HG03342 (cell line): Measurements from ENCODE around the gene GFOD1.

Source experiments
- ATAC-seq: cut with Tn5 transposase; IDR thresholded peaks from one replicate; pipeline ENCODE4 v1.9.1; 2021; ENCODE audit warnings: mild to moderate bottlenecking, moderate library complexity; ENCODE audit not compliant: unreplicated experiment

Gene GFOD1

GRCh38 chr6:13384506-13384905 lies 102.9 kb downstream of the GFOD1 start:
- no peak for ATAC-seq

DNA sequence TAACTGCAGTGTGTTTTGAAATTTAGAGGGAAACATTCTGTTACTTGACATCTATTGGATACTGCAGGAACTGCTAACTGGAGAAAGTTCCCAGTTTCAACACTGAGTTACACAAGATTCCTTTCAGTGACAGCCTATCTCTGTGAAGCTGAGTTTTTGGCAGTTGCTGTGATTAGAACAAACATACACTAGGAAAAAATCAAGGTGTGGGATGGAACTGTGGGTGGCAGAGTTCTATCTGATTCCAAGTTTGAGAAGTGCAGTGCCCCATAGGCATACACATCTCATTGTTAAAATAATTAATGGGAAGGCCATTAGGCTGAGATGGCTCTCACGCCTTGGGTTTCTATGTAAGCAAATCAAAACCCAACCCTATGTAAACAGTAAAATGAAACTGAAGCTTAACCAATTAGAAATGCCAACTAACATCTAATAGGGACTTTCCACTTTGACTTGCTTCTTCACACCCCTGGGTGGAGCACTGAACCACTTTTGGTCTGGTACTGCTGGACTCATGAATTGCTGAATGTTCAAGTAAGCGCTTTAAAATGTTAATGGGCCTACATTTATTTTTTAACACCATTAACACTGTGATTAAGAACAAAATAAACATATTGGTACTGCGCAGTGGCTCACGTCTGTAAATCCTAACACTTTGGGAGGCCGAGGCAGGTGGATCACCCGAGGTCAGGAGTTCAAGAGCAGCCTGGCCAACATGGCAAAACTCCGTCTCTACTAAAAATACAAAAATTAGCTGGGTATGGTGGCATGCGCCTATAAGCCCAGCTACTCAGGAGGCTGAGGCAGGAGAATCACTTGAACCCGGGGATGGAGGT lies 103.9 kb downstream of the GFOD1 start:
- ATAC-seq, result peak; percentile 92

DNA sequence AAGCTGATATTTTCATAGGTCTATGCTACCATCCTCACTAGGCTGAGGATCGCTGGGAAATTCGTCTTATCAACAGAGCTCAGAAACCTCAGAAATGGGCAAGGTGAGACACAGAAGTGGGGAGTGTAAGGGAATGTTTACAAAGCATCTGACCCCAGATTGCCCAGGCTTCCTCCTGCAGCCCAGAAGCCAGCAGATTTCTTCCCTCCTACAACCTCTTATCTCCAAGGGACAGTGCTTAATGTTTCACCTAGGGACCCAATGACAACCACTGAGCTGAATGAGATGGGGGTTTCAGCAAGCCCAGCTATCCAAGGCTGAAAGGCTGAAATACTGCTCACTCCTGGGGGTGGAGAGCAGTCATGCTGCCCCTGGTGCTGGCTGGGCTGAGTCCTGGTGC lies 106.6 kb downstream of the GFOD1 start:
- no peak for ATAC-seq

DNA sequence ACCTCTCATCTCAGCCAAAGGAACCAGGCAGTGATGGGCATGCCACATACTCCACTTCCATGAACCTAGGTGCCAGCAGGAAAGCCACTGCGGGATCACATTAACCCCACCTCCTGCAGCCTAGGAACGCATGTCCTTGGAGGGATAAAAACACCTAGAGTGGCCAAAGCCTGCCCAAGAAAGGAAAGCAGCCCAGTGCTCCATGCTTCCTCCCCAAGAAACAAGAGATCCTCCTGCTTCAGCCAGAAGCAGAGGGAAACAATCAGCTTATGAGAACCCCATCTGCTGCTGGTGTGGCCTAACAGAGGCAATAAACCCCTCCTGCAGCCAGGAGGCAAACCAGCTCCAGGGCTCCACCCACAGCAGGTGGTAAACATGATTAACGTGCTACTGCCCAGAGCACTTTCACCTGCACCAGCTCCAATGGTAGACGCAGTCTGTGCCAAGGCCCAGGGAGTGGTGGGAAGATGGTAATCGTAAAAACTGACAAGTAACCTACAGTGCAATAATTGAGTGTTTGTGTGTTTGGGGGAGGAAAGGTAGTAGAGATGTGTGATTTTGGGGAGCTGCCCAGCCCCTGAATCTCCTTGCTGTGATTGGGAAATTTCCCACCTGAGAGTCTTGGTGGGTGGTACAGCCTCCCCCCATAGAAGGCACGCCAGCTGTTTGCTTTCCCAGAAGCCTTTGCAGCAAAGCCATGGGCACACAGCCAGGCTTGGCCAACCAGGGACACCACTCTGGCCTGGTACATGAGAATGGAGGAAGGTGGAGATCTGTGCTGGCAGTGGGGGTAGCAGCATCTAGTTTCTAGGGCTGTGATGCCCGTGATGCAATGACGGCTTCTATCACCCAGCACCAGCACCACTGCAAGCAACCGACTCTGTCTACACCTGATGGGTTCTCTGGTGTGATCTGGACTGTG lies 108.5 kb downstream of the GFOD1 start:
- no peak for ATAC-seq

GRCh38 chr6:13377054-13377758 lies 110.2 kb downstream of the GFOD1 start:
- no peak for ATAC-seq

DNA sequence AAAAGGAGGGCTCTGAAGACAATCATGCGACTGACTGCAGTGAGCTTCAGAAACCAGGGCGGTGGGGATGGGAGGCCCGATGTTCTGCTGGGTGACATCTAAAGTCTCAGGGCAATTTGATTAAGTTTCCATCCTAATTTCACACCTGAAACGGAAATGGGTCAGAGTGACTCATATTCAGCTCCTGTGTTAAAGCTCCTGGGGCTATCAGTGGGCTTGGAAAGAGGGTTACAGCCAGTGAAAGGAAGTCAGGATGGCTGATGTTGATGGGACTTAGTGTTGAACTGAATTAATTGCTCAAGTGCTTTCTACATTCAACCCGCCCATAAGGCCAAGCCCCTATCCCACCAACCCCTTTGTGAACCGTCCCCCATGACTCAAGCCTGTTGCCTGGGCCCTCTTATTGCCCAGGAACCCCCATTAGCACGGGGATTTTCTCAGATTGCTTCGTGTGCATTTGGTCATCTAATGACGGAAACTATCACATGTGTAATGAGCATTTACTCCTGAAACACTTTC lies 112.0 kb downstream of the GFOD1 start:
- peak; percentile 56 for ATAC-seq

DNA sequence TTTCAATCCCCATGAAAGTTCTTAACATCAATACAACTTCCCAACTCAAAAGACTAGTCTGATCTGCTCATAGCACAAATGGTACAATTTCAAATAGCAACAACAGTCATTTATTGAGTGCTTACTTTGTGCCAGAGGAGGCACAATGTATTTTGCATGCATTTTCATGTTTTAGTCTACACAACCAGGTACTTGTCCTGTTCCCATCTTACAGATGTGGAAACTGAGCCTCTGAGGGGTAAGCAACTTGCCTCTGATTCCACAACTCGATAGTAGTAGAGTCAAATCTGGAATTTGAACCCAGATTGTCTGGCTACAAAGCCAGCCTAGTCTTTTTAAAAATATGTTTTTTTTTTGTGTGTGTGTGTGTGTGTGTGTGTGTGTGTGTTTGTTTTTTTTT lies 113.5 kb downstream of the GFOD1 start:
- ATAC-seq, result no peak

DNA sequence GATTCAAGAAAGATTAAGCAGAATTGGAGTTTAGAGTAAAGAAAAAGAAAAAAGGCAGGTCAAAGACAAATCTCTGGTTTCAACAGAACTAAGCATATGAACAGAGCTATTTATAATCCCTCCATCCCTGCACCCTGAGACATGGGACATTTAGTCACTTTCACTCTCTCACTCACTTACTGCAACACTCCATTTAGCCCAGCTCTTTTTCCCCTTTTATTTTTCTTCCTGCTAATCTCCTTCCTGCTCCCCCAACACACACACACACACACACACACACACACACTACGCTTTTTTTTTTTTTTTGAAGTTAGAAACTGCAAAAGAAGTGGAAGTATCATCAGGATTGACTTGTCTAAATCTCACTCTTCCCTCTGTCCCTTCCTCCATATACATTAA lies 113.9 kb downstream of the GFOD1 start:
- no peak for ATAC-seq

DNA sequence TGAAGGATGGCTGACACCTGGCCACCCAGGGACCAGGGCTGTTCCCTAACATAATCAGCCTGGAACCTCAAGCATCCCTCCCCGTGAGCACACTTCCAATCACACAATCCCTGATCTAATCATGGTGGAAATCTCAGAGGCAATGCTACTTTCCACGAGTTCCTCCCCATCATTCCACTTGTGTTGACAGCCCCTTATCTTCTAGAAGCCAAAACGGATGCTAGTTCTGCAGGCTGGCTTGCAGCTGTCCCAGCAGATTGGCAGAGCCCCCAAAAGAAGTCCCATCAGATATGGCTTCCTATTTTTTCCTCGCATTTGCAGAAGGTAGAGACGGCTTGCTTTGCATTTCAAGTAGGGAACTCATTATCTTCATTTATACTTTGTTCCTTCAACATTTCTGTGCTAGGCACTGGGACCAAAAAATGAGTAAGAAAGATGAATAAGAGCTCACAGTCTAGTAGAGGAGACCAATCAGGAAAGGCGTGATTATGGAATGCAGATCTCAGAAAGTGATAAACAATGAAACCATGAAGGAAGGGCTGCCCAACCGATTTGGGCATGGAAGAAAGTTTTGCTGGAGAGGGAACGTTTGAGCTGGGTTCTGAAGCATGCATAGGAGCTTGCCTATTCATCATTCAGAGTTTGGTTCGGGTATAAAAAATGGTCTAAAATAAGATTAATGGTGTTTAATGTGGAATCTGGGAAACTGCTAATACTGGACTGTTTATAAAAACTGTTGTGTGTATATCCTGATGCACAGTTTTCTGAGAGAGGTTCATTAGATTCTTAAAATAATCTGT lies 114.5 kb downstream of the GFOD1 start:
- ATAC-seq, result no peak

DNA sequence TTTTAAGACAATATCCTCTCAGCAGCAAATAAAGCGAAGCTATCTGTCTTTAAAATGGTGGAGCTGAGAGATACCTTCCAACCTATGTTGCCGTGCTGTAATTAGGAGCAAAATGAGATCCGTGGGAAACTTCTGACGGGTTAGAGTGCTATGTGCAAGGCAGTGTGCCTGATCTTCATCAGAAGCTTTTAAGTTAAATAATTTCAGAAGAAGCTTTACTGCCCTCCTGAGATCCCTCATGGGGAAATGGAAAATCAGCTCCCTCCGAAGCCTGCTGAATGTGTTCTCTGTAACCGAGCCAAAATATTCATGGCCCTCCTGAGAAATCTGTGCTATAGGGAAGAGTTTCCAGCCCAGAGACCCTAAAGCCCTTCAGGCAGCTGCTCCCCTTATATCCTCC lies 115.3 kb downstream of the GFOD1 start:
- no peak for ATAC-seq

DNA sequence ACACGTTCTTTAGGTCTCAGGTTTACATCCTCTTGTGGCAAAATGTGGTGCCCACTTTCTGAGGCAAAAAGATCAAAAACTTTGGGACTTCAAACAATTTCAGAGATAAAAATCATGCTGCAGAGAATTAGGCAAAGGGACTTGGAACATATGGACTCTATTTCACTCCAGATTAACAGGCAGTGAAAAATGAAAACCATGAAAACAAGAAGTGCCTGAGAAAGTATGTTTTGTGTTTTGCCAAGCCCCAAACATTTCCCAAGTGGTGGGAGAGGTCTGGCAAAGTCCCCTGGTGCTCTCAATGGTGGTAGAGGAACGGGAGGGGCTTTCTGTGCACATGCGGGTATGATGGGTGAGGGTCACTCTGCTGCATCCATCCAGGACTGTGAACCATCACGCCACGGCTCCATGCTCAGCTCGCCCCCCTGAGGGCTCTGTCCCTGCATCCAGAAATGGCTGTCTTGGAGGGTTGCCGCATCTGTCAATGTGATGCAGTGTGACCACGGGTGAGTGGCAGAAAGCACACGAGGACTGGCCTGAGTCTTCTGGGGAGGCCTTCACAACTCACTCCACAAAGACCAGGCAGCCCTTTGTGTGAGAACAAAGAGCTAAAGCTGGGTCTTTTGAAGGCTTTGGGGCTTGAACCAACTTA lies 115.9 kb downstream of the GFOD1 start:
- no peak for ATAC-seq

GRCh38 chr6:13370623-13371022 lies 116.8 kb downstream of the GFOD1 start:
- no peak for ATAC-seq

DNA sequence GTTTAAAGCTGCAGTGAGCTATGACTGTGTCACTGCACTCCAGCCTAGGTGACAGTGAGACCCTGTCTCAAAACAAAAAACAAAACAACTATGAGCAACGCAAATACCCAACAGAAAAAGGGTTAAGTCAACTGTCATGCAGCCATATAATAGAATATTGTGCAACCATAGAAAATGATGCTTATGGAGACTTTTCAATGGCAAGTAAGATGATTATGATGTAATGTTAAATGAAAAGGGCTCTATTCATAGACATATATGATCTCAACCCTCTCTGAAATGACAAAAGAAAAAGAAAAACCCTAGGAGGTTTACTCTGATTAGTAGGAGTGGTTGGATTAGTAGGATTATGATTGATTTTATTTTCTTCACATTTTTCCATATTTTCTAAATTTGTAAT lies 117.8 kb downstream of the GFOD1 start:
- no peak for ATAC-seq

DNA sequence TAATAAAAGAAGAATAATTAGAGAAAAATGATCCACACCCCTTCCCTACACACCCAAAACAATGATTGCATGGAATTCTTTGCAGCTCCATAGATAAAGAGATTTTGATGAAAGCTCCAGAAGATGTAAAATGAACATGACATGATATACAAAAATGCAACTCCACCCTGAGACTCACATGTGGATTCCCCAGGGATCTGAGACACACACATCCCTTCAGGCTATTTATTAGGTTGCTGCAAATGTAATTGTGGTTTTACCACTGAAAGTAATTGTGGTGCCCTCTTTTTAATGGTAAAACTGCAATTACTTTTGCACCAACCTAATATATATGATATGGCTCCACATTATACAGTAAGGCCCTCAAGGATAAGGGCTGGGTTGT lies 118.7 kb downstream of the GFOD1 start:
- no peak for ATAC-seq

- ATAC-seq, result no peak
Observed at GRCh38 chr6:13368079-13368730, 119.2 kb downstream of the GFOD1 start.

DNA sequence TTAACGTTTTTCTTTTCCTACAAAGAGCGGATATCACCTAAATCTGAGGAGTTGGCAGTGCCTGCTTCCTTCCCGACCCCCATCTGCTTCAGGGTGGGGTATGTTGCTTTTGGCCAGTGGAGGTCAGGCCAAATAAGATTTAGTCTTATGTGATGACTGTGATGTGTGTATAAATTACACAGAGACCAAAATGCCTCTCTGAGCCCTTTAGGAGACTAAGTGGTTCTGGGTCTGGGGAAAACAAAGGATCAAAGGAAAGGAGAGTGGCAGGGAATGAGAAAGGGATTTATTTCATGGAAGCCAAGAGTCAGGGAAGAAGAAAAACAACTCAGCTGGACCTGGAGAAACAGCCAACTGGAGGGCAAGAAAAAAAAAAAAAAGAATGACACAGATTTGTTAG lies 120.0 kb downstream of the GFOD1 start:
- no peak for ATAC-seq

DNA sequence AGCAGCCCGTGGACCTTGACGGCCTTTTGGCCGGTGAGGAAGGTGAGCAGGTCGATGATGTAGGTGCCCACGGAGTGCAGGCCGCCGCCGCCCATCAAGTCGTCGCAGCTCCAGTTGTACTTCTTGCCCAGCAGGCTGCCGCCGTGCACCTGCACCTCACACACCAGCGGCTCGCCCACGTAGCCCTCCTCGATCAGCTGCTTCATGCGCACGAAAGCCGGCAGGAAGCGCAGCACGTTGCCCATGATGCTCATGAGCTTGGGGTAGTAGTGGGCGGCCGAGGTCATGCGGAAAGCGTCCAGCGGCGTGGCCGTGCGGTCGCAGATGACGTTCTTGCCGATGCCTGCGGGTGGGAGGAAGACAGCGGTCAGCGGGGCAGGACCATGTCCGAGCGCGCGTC lies 122.1 kb downstream of the GFOD1 start:
- ATAC-seq, result no peak

GRCh38 chr6:13364842-13365241 lies 122.6 kb downstream of the GFOD1 start:
- ATAC-seq, result no peak

DNA sequence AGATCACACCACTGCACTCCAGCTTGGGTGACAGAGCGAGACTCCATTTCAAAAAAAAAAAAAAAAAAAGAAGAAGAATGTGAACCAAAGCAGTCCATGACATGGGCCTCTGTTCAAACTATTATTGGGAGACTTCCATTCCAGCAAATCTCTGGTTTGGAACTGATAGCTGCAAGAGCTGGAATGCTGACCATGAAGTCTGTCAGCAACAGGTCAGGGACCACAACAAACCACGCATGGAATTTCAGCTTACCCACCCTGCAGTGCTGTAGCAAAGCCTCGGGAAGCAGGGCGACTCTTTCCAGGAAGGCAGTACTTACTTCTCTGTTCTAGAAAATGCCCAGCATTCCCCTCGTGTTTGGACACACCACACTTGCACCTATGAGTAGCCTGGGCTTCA lies 125.0 kb downstream of the GFOD1 start:
- ATAC-seq, result no peak
